Liver (tissue), 9 donors: Measurements from ENCODE around the gene UBE2D2. TPM values are rescaled to one million over a fixed set of nuclear protein-coding genes. Genes with fewer than 3 reads are reported as not detected.

Experiments
- DNase-seq: peaks from one replicate; pipeline ENCODE4 v3.0.0-alpha.2; 2017; ENCODE audit warnings: low spot score
- H3K27ac ChIP-seq, 2 donors: one replicate each; pipeline ENCODE4 v1.7.0; 2013; ENCODE audit warnings: inconsistent platforms in 2 of 2, low read length in 2 of 2, control low read depth in 1 of 2, low read depth in 1 of 2, mild to moderate bottlenecking in 1 of 2
- H3K27me3 ChIP-seq, 4 donors: one replicate each; pipeline versions ENCODE4 v1.6.1 to v1.7.0; 2013; ENCODE audit warnings: low read length in 3 of 4, inconsistent platforms in 1 of 4, mild to moderate bottlenecking in 1 of 4, moderate library complexity in 1 of 4; ENCODE audit not compliant: control insufficient read depth in 4 of 4, insufficient read depth in 4 of 4
- H3K36me3 ChIP-seq, 4 donors: one replicate each; pipeline versions ENCODE4 v1.6.1 to v1.7.0; 2013; ENCODE audit warnings: low read length in 3 of 4, mild to moderate bottlenecking in 3 of 4, low read depth in 1 of 4, moderate library complexity in 1 of 4; ENCODE audit not compliant: control insufficient read depth in 4 of 4, insufficient read depth in 3 of 4
- H3K4me1 ChIP-seq, 4 donors: one replicate each; pipeline versions ENCODE4 v1.6.1 to v1.7.0; 2013; ENCODE audit warnings: low read length in 3 of 4, mild to moderate bottlenecking in 3 of 4, moderate library complexity in 1 of 4; ENCODE audit not compliant: control insufficient read depth in 4 of 4, insufficient read depth in 4 of 4
- H3K4me3 ChIP-seq, 3 donors: one replicate each; pipeline versions ENCODE4 v1.6.1 to v1.7.0; 2013; ENCODE audit warnings: low read length in 3 of 3, control low read depth in 1 of 3, low read depth in 1 of 3, mild to moderate bottlenecking in 1 of 3
- H3K9ac ChIP-seq, 2 donors: one replicate each; pipeline ENCODE4 v1.7.0; 2013; ENCODE audit warnings: low read length in 2 of 2, mild to moderate bottlenecking in 2 of 2, moderate library complexity in 2 of 2, control low read depth in 1 of 2, low read depth in 1 of 2
- H3K9me3 ChIP-seq, 4 donors: one replicate each; pipeline versions ENCODE4 v1.6.1 to v1.7.0; 2013; ENCODE audit warnings: low read length in 3 of 4; ENCODE audit not compliant: control insufficient read depth in 4 of 4
- EGR1 ChIP-seq, 2 donors: IDR thresholded peaks; 2 replicates each; pipeline ENCODE4 v1.6.1; 2016 to 2018; ENCODE audit warnings: antibody characterized with exemption in 2 of 2, low read depth in 2 of 2
- FOXA1 ChIP-seq: IDR thresholded peaks from 2 replicates; pipeline ENCODE4 v1.6.1; 2016; ENCODE audit warnings: antibody characterized with exemption
- FOXA2 ChIP-seq: IDR thresholded peaks from 2 replicates; pipeline ENCODE4 v1.6.1; 2016; ENCODE audit warnings: antibody characterized with exemption
- GABPA ChIP-seq, 2 donors: IDR thresholded peaks in 1 of 2; conservative IDR thresholded peaks in 1 of 2; 2 replicates each; pipeline ENCODE4 v1.6.1; 2016; ENCODE audit warnings: antibody characterized with exemption in 2 of 2, mild to moderate bottlenecking in 1 of 2, moderate library complexity in 1 of 2
- HNF4A ChIP-seq, 2 donors: conservative IDR thresholded peaks; 2 replicates each; pipeline ENCODE4 v1.6.1; 2016; ENCODE audit warnings: antibody characterized with exemption in 2 of 2, mild to moderate bottlenecking in 2 of 2
- HNF4G ChIP-seq: IDR thresholded peaks from 2 replicates; pipeline ENCODE4 v1.6.1; 2016; ENCODE audit warnings: antibody characterized with exemption
- JUND ChIP-seq, 2 donors: IDR thresholded peaks; 2 replicates each; pipeline ENCODE4 v1.6.1; 2016; ENCODE audit warnings: antibody characterized with exemption in 2 of 2
- NR2F2 ChIP-seq: IDR thresholded peaks from 2 replicates; pipeline ENCODE4 v1.6.1; 2016; ENCODE audit warnings: antibody characterized with exemption
- RAD21 ChIP-seq, 2 donors: IDR thresholded peaks; 2 replicates each; pipeline ENCODE4 v1.6.1; 2016; ENCODE audit warnings: antibody characterized with exemption in 2 of 2, mild to moderate bottlenecking in 2 of 2
- RXRA ChIP-seq, 2 donors: IDR thresholded peaks; 2 replicates each; pipeline ENCODE4 v1.6.1; 2017 to 2018; ENCODE audit warnings: antibody characterized with exemption in 2 of 2, mild to moderate bottlenecking in 1 of 2
- SP1 ChIP-seq: IDR thresholded peaks from 2 replicates; pipeline ENCODE4 v1.6.1; 2018; ENCODE audit warnings: antibody characterized with exemption, mild to moderate bottlenecking
- TAF1 ChIP-seq: conservative IDR thresholded peaks from 2 replicates; pipeline ENCODE4 v1.6.1; 2016; ENCODE audit warnings: antibody characterized with exemption, mild to moderate bottlenecking
- YY1 ChIP-seq: IDR thresholded peaks from 2 replicates; pipeline ENCODE4 v1.6.1; 2016; ENCODE audit warnings: antibody characterized with exemption, mild to moderate bottlenecking
- WGBS: extraction: QIAGEN DNeasy Blood & Tissue Kit; methylation state at CpG from one replicate; pipeline ENCODE4 v1.1.7; 2013; 5-methylcytosine and 5-hydroxymethylcytosine counted together
- polyA plus RNA-seq, 2 donors: library from polyadenylated mRNA; stranded (reverse) in 1 of 2; unstranded in 1 of 2; fragments of 200-250 nt in 1 of 2; fragments of >200 nt in 1 of 2; fragmentation: Nextera tagmentation in 1 of 2; extraction: Ambion mirVana in 1 of 2; gene quantifications; one replicate each; pipeline versions ENCODE4 v1.2.1 to v1.2.3, GENCODE V29; 2013 to 2015
- total RNA-seq, 2 donors: library from RNA; depleted of rRNA; stranded (reverse); fragments of >200 nt; gene quantifications; one replicate each; pipeline ENCODE4 v1.2.3, GENCODE V29; 2014
- TF ChIP-seq, protein P1 (sequence below): IDR thresholded peaks from 2 replicates; pipeline ENCODE4 v1.6.1; 2016; ENCODE audit warnings: antibody characterized with exemption
- TF ChIP-seq, protein P2 (sequence below): IDR thresholded peaks from 2 replicates; pipeline ENCODE4 v1.6.1; 2016; ENCODE audit warnings: antibody characterized with exemption
- TF ChIP-seq, protein P3 (sequence below): IDR thresholded peaks from 2 replicates; pipeline ENCODE4 v1.6.1; 2016; ENCODE audit warnings: antibody characterized with exemption, mild to moderate bottlenecking
- TF ChIP-seq, protein P4 (sequence below): fragments of 150-350 bp; IDR thresholded peaks from 2 replicates; pipeline ENCODE4 v1.5.1; 2017; ENCODE audit warnings: improper control_type of control experiment, low read depth, low read length; ENCODE audit not compliant: missing input control
- TF ChIP-seq, protein P5 (sequence below): IDR thresholded peaks from 2 replicates; pipeline ENCODE4 v1.6.1; 2016; ENCODE audit warnings: antibody characterized with exemption
- donor health status: healthy.
- donor health status: healthy.
- donor health status: healthy.
- donor health status: healthy.
- donor health status: healthy.

The UBE2D2 gene
- total and polyA plus RNA-seq, 4 donors = 17.0 to 53.6 (median 41.4) TPM

DNA sequence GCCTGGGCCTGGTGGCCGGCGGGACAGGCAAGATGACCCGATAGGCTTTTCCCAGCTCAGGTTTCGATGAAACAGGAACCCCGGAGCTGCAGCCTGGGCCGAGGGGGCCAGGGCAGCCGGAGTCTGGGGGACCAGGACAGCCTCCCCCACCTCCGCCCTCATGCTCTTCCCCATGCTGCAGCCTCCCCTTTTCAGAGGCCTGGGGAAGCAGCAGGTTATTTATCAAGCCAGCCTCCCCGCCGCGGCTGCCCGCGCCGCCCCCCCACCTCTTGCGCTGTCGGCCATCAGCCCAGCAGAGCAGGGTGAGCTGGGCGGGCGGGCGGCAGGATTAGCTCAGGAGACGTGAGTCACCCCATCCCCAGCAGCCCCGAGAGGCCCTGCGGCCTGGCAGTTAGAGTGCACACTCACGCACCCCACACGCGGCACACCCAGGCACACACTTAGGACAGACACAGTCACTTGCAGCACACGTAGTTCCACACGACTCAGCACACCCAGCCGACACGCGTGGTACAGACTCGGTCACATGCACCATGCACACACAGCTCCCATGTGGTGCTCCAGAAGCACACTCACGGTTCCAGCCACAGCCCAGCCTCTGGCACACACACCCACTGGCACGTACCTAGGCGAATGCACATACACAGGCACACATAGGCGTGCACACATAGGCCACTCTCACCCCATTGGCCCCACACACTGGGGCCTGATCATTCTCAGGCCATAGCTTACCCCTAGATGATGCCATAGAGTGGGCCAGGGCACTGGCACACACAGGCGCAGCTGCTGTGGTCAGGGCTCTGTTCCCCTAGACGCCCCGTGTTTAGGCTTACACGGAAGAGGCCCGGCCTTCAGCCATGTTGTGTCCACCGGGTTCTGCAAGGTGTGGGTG is 100.0 kb downstream of the UBE2D2 start:
- Histone ChIP-seq H3K9me3 (no peaks in the 10 kb centered on the region), H3K4me3 (no peak overlapping the region), H3K9ac (no peak overlapping the region), H3K27ac (peak overlapping the region; percentile 56 to 64), H3K27me3 (no peaks in the 10 kb centered on the region), H3K36me3 (no peaks in the 10 kb centered on the region), H3K4me1 (peaks cover 76 to 97% (median 90%) of the 10 kb centered on the region in 4 donors)
- 68% methylated on average over 41 of the region's 41 CpGs for WGBS
- no peak for DNase-seq
- TF ChIP-seq JUND (IDR thresholded peaks at IDR 0.05) (peak in 1 of 2 donors; percentile 26), HNF4A (conservative IDR thresholded peaks at IDR 0.05) (no peak)

DNA sequence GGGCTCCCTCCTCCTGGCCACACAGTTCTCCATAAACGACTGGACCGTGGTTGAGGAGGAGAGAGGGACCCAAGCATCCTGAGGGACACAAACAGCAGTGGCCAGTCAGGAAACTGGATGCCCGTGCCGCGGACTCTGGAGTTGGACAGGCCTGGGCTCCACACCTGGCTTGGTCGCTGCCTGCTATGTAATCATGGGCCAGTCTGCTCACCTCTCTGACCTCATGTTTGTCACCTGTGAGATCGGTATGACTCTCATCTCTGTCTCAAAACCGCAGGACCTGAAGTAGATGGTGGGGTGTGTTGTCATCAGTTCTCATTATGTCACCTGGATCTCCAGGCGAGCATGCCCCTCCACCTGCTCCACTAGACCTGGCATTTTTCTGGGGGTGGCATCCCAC is 101.5 kb downstream of the UBE2D2 start:
- WGBS = 59% methylated on average over 9 of the region's 9 CpGs
- Histone ChIP-seq H3K36me3 (no peaks in the 10 kb centered on the region), H3K9ac (no peak overlapping the region), H3K9me3 (no peaks in the 10 kb centered on the region), H3K27me3 (no peaks in the 10 kb centered on the region), H3K27ac (peak overlapping the region; percentile 72), H3K4me1 (peaks cover 71 to 98% (median 92%) of the 10 kb centered on the region in 4 donors), H3K4me3 (no peak overlapping the region)
- DNase-seq = no peak
- peak; percentile 7 for TF ChIP-seq FOXA2
- no peak for TF ChIP-seq RXRA (IDR thresholded peaks at IDR 0.05)

DNA sequence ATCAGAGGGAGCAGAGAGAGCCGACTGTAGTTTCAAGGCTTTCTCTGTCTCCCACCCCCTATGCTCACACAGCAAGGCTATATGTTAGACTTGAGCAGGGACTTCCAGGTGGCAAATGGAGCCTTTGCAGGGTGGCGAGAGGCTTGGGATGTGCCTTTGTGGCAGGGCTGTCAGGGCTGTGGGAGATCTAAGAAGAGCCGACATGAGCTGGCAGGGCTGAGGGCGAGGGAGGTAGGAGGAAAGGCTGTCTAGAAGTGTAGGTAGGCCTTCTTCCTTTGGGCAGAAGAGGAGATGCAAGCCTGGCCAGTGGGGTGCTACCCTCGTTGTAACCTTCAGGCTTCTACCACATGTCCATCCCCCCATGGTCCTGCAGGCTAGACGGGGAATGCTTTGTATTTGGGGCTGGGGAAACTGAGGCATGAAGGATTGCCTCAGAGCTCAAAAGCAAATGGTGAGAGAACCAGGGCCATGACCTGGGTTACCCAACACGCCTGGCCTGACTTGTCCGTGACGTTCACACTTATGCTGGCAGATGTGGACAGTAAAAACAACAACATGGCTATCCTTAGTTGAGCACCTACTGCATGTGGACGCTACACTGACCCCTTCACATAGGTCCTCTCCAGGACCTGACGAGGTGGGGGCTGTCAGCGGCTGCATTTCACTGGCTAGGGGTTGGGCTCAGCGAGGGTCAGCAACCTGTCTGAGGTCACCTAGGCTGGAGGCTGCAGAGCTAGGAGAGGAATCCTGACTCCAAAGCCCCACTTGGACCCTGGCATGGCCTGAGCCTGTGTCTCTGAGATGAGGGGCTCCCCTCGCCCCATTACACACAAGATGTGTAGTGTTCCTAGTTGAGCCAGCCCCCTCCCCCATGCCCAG is 102.3 kb downstream of the UBE2D2 start:
- Histone ChIP-seq H3K4me3 (no peak overlapping the region), H3K9ac (no peak overlapping the region), H3K4me1 (peaks cover 72 to 98% (median 91%) of the 10 kb centered on the region in 4 donors), H3K36me3 (no peaks in the 10 kb centered on the region), H3K27me3 (no peaks in the 10 kb centered on the region), H3K27ac (peak overlapping the region; percentile 72), H3K9me3 (no peaks in the 10 kb centered on the region)
- 70% methylated on average over 14 of the region's 14 CpGs for WGBS
- peak; percentile 33 to 60 for TF ChIP-seq RXRA (IDR thresholded peaks at IDR 0.05)
- TF ChIP-seq GABPA (IDR thresholded peaks at IDR 0.05 in 1 of 2, conservative IDR thresholded peaks at IDR 0.05 in 1 of 2) = no peak
- no peak for TF ChIP-seq HNF4G
- no peak for TF ChIP-seq EGR1 (IDR thresholded peaks at IDR 0.05; ENCODE audit: low read depth in 2 of 2)
- TF ChIP-seq NR2F2 = no peak
- TF ChIP-seq SP1 = no peak
- TF ChIP-seq FOXA2 = no peak
- TF ChIP-seq TAF1 = no peak
- TF ChIP-seq, protein P1, sequence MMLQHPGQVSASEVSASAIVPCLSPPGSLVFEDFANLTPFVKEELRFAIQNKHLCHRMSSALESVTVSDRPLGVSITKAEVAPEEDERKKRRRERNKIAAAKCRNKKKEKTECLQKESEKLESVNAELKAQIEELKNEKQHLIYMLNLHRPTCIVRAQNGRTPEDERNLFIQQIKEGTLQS = no peak
- no peak for TF ChIP-seq JUND (IDR thresholded peaks at IDR 0.05)
- TF ChIP-seq, protein P2, sequence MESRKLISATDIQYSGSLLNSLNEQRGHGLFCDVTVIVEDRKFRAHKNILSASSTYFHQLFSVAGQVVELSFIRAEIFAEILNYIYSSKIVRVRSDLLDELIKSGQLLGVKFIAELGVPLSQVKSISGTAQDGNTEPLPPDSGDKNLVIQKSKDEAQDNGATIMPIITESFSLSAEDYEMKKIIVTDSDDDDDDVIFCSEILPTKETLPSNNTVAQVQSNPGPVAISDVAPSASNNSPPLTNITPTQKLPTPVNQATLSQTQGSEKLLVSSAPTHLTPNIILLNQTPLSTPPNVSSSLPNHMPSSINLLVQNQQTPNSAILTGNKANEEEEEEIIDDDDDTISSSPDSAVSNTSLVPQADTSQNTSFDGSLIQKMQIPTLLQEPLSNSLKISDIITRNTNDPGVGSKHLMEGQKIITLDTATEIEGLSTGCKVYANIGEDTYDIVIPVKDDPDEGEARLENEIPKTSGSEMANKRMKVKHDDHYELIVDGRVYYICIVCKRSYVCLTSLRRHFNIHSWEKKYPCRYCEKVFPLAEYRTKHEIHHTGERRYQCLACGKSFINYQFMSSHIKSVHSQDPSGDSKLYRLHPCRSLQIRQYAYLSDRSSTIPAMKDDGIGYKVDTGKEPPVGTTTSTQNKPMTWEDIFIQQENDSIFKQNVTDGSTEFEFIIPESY = no peak
- TF ChIP-seq HNF4A (conservative IDR thresholded peaks at IDR 0.05) = peak in 1 of 2 donors; percentile 14
- TF ChIP-seq FOXA1 = peak; percentile 11
- no peak for TF ChIP-seq RAD21 (IDR thresholded peaks at IDR 0.05)
- TF ChIP-seq, protein P3, sequence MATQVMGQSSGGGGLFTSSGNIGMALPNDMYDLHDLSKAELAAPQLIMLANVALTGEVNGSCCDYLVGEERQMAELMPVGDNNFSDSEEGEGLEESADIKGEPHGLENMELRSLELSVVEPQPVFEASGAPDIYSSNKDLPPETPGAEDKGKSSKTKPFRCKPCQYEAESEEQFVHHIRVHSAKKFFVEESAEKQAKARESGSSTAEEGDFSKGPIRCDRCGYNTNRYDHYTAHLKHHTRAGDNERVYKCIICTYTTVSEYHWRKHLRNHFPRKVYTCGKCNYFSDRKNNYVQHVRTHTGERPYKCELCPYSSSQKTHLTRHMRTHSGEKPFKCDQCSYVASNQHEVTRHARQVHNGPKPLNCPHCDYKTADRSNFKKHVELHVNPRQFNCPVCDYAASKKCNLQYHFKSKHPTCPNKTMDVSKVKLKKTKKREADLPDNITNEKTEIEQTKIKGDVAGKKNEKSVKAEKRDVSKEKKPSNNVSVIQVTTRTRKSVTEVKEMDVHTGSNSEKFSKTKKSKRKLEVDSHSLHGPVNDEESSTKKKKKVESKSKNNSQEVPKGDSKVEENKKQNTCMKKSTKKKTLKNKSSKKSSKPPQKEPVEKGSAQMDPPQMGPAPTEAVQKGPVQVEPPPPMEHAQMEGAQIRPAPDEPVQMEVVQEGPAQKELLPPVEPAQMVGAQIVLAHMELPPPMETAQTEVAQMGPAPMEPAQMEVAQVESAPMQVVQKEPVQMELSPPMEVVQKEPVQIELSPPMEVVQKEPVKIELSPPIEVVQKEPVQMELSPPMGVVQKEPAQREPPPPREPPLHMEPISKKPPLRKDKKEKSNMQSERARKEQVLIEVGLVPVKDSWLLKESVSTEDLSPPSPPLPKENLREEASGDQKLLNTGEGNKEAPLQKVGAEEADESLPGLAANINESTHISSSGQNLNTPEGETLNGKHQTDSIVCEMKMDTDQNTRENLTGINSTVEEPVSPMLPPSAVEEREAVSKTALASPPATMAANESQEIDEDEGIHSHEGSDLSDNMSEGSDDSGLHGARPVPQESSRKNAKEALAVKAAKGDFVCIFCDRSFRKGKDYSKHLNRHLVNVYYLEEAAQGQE = no peak
- TF ChIP-seq YY1 = peak; percentile 25
- TF ChIP-seq, protein P4, sequence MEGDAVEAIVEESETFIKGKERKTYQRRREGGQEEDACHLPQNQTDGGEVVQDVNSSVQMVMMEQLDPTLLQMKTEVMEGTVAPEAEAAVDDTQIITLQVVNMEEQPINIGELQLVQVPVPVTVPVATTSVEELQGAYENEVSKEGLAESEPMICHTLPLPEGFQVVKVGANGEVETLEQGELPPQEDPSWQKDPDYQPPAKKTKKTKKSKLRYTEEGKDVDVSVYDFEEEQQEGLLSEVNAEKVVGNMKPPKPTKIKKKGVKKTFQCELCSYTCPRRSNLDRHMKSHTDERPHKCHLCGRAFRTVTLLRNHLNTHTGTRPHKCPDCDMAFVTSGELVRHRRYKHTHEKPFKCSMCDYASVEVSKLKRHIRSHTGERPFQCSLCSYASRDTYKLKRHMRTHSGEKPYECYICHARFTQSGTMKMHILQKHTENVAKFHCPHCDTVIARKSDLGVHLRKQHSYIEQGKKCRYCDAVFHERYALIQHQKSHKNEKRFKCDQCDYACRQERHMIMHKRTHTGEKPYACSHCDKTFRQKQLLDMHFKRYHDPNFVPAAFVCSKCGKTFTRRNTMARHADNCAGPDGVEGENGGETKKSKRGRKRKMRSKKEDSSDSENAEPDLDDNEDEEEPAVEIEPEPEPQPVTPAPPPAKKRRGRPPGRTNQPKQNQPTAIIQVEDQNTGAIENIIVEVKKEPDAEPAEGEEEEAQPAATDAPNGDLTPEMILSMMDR = no peak
- TF ChIP-seq, protein P5, sequence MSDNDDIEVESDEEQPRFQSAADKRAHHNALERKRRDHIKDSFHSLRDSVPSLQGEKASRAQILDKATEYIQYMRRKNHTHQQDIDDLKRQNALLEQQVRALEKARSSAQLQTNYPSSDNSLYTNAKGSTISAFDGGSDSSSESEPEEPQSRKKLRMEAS = no peak
- DNase-seq = no peak
